Measurements from ENCODE around the gene SIMC1. TPM values are rescaled to one million over a fixed set of nuclear protein-coding genes. Genes with fewer than 3 reads are reported as not detected.

The SIMC1 gene
- total RNA-seq, 1 experiment from 2014 or later: 17.9 TPM

DNA sequence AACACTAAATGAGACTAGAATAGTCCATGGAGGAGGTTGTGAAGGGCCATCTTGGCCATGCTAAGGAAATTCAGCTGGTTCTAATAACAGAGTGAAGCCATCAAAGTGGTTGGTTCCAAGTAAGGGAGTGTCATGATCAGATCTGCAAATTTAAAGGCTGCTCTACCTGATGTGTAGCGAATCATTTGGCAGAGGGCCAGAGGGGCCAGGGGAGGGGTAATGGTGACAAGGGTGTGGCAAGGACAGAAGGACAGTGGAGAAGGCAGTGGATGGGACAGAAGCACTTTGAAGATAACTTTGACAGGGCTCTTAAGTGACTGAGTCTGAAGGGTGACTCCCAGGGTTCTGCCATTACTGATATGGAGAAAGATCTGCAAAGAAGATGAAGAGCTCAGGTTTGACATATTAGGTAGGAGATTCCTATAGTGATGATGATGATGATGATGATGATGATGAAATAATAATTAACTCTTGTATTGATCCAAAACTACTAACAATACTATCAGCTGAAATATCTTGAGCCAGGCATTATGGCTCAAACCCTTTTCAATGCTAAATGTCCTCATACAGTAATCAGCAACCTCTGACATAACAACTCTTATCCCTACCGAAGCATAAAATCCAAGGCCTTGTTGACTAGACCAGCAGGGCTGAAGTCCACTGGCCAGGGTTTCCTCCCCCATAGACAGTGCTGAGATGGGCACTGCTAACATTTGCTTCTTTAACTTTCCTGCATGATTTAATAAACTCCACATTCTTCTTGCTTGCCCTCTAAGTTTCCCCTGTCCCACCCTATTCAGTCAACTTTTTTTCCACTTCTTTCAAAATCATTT lies 103.3 kb downstream of the SIMC1 start (continued):
- TF ChIP-seq, protein P1, sequence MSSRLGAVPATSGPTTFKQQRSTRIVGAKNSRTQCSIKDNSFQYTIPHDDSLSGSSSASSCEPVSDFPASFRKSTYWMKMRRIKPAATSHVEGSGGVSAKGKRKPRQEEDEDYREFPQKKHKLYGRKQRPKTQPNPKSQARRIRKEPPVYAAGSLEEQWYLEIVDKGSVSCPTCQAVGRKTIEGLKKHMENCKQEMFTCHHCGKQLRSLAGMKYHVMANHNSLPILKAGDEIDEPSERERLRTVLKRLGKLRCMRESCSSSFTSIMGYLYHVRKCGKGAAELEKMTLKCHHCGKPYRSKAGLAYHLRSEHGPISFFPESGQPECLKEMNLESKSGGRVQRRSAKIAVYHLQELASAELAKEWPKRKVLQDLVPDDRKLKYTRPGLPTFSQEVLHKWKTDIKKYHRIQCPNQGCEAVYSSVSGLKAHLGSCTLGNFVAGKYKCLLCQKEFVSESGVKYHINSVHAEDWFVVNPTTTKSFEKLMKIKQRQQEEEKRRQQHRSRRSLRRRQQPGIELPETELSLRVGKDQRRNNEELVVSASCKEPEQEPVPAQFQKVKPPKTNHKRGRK (CRISPR knock-in tag; IDR thresholded peaks at IDR 0.05; ENCODE audit: borderline replicate concordance): no peak

- no peak overlapping the region for H3K27ac Mint-ChIP-seq
- no peaks in the 10 kb centered on the region for H3K9me3 Mint-ChIP-seq
- H3K27me3 Mint-ChIP-seq (ENCODE audit: low read depth): no peaks in the 10 kb centered on the region
- H3K4me1 Mint-ChIP-seq: no peaks in the 10 kb centered on the region
- DNase-seq (ENCODE audit: low spot score) (no peak), ATAC-seq (no peak)
- ChIA-PET CTCF (no interaction called here), POLR2A (no interaction called here)
- TF ChIP-seq JAZF1 (CRISPR knock-in tag; IDR thresholded peaks at IDR 0.05) (no peak), HMGA2 (CRISPR knock-in tag; IDR thresholded peaks at IDR 0.05) (no peak), ZNF281 (CRISPR knock-in tag; IDR thresholded peaks at IDR 0.05) (no peak), CREM (CRISPR knock-in tag; IDR thresholded peaks at IDR 0.05) (no peak), IRF2 (CRISPR knock-in tag; IDR thresholded peaks at IDR 0.05; ENCODE audit: borderline replicate concordance, low read depth) (no peak), SMAD3 (CRISPR knock-in tag; IDR thresholded peaks at IDR 0.05; ENCODE audit: borderline replicate concordance) (no peak), E2F4 (CRISPR knock-in tag; IDR thresholded peaks at IDR 0.05; ENCODE audit: borderline replicate concordance, low read depth) (no peak), EMX1 (CRISPR knock-in tag; IDR thresholded peaks at IDR 0.05) (no peak), MYBL2 (CRISPR knock-in tag; IDR thresholded peaks at IDR 0.05) (no peak), CTCF (IDR thresholded peaks at IDR 0.05) (no peak), SOX15 (CRISPR knock-in tag; IDR thresholded peaks at IDR 0.05) (no peak)
- TF ChIP-seq, protein P2, sequence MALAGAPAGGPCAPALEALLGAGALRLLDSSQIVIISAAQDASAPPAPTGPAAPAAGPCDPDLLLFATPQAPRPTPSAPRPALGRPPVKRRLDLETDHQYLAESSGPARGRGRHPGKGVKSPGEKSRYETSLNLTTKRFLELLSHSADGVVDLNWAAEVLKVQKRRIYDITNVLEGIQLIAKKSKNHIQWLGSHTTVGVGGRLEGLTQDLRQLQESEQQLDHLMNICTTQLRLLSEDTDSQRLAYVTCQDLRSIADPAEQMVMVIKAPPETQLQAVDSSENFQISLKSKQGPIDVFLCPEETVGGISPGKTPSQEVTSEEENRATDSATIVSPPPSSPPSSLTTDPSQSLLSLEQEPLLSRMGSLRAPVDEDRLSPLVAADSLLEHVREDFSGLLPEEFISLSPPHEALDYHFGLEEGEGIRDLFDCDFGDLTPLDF (CRISPR knock-in tag; IDR thresholded peaks at IDR 0.05): no peak
- TF ChIP-seq, protein P3, sequence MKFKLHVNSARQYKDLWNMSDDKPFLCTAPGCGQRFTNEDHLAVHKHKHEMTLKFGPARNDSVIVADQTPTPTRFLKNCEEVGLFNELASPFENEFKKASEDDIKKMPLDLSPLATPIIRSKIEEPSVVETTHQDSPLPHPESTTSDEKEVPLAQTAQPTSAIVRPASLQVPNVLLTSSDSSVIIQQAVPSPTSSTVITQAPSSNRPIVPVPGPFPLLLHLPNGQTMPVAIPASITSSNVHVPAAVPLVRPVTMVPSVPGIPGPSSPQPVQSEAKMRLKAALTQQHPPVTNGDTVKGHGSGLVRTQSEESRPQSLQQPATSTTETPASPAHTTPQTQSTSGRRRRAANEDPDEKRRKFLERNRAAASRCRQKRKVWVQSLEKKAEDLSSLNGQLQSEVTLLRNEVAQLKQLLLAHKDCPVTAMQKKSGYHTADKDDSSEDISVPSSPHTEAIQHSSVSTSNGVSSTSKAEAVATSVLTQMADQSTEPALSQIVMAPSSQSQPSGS (CRISPR knock-in tag; IDR thresholded peaks at IDR 0.05; ENCODE audit: borderline replicate concordance, low read depth): no peak
- TF ChIP-seq, protein P4, sequence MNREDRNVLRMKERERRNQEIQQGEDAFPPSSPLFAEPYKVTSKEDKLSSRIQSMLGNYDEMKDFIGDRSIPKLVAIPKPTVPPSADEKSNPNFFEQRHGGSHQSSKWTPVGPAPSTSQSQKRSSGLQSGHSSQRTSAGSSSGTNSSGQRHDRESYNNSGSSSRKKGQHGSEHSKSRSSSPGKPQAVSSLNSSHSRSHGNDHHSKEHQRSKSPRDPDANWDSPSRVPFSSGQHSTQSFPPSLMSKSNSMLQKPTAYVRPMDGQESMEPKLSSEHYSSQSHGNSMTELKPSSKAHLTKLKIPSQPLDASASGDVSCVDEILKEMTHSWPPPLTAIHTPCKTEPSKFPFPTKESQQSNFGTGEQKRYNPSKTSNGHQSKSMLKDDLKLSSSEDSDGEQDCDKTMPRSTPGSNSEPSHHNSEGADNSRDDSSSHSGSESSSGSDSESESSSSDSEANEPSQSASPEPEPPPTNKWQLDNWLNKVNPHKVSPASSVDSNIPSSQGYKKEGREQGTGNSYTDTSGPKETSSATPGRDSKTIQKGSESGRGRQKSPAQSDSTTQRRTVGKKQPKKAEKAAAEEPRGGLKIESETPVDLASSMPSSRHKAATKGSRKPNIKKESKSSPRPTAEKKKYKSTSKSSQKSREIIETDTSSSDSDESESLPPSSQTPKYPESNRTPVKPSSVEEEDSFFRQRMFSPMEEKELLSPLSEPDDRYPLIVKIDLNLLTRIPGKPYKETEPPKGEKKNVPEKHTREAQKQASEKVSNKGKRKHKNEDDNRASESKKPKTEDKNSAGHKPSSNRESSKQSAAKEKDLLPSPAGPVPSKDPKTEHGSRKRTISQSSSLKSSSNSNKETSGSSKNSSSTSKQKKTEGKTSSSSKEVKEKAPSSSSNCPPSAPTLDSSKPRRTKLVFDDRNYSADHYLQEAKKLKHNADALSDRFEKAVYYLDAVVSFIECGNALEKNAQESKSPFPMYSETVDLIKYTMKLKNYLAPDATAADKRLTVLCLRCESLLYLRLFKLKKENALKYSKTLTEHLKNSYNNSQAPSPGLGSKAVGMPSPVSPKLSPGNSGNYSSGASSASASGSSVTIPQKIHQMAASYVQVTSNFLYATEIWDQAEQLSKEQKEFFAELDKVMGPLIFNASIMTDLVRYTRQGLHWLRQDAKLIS (CRISPR knock-in tag; IDR thresholded peaks at IDR 0.05; ENCODE audit: borderline replicate concordance): no peak
- H3K4me3 Mint-ChIP-seq: no peak overlapping the region
- peaks cover 23% of the 10 kb centered on the region for H3K36me3 Mint-ChIP-seq
Observed at GRCh38 chr5:176342158-176342483, 103.9 kb downstream of the SIMC1 start.
